D341Med (cell line): Measurements from ENCODE around the gene TTC8.

Experiments used
- DNase-seq: peaks from one replicate; pipeline ENCODE4 v3.0.0; 2012; ENCODE audit warnings: low spot score

The TTC8 gene

DNA sequence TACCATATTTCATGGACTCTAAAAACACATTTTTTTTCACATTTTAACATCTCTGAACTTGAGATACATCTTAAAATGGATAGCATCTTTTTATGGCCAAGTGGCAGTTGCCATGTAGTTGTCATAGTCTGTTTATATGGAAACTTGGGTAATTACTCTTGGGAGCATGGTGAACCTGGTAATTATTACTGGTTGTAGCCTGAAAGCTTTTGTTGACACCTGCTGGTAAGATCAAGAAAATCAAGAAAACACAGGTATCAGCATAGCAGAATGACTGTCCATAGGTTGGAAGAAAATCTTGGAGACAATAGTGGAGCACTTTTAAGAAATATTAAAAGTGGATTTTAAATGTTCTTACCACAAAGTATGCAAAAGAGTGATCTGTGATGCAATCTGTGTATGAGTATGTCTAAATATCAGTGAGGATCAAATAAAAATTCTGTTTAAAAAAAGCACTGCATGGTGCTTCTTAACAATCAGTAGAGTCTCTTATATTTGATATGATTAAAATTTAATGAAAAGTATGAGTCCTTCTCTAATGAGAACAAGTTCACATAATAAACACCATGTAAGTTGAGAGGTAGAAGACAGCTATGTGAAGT, 44.2 kb downstream of the TTC8 start:
- DNase-seq, result peak; percentile 42

DNA sequence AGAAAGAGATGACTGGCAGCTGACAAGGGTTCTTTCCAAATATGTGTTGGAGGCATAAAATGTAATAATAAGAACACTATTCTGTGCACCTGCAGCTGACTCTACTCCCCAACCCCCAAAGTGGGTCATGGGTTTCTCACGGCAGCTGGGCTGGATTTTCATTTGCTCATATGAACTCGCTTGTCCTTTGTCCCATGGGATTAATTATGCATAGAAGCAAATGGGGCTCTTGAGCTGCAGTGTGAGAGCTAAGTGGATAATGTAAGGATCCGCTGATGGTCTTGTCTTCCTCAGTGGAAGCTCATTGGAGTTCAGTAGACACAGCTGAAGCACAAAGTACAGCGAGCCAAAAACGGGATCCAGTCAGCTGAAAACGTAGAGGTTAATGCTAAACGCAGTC, 46.3 kb downstream of the TTC8 start:
- DNase-seq, result peak; percentile 65

DNA sequence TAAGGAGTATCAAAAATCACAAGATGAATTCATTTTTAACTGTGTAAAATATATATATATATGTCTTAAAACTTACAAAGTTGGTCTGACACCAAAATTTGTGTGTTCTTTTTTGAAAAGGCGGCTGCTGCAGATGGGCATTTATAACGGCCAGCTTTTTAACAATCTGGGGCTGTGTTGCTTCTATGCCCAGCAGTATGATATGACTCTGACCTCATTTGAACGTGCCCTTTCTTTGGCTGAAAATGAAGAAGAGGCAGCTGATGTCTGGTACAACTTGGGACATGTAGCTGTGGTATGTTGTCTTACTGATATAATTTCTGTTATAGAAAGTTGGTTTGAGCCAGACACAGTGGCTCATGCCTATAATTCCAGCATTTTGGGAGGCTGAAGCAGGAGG, 47.0 kb downstream of the TTC8 start:
- DNase-seq, result no peak

DNA sequence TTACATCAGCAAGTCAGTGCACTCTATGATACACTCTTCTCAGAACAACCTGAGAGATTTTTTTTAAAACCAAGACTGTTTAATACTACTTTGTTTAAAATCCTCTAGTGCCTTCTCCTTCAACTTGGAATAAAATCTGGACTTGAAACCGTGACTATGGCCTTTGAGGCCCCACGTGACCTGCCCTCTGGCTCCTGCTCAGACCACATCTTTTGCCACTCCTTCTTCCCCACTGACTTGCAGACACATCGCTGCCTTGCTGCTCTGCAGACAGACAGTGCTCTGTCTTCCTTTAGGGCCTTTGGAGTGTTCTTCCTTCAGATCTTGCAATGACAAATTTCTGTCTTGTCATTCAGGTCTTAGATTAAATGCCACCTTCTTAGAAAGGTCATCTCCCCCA, 48.5 kb downstream of the TTC8 start:
- no peak for DNase-seq

DNA sequence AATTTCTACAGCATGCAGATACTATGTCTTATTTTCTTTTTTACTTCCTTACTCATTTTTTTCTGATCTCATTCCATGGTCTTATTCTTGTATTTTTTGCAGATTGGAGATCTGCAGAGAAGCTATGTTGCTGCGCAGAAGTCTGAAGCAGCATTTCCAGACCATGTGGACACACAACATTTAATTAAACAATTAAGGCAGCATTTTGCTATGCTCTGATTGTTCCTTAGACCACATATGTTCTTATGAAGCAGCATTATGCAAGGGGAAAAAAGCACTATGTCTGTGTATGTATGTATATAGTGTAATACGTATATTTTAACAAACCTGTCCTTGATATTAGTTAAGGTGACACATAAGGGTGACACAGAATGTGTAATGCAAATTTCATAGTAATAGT, 52.7 kb downstream of the TTC8 start:
- DNase-seq, result no peak

DNA sequence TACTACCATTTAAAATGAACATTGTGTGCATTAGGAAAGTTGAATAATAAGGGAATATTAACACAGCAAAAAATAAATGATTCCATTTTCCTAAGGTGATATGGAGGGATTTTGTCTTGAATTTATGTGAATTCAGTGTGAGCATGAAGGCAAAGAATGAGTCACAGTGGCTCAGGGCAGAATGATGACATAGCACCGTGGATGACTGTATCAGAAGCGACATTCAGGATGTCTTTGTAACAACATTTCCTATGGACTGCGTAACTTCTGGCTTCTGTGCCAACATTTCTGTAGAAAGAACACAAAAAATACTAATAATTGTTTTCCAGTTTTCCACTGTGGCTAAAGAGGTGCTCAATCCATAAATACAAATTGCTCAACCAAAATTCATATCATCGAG, 54.6 kb downstream of the TTC8 start:
- no peak for DNase-seq

DNA sequence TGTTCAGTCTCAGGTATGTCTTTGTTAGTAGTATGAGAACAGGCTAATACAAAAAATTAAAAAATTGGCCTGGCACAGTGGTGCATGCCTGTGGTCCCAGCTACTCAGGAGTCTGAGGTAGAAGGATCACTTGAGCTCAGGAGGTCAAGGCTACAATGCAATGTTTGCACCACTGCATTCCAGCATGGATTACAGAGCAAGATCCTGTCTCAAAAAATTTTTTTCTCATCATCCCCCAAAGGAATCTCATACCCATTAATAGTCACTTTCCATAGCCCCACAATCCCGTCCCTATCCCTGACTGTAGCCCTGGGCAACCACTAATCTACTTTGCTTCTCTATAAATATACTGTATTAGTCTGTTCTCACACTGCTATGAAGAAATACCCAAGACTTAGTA, 57.8 kb downstream of the TTC8 start:
- no peak for DNase-seq

DNA sequence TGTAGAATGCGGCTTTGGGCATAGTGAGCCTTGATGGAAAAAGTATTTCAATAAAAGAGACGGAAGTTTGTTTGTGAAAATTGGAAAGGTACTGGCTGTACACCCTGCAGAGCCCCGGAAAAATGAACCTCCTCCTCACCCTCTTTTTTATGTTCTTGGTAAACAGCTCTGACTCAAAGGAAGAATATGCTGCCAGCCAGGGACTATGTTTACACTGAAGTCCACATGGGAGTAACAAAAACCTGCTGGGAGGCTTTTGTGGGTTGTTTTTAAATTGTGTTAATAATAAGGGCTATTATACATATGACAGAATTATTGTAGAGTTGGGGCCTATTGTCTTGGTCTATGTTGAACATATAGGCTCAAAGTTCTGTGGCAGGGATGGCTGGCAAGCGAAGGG, 70.7 kb downstream of the TTC8 start:
- no peak for DNase-seq

DNA sequence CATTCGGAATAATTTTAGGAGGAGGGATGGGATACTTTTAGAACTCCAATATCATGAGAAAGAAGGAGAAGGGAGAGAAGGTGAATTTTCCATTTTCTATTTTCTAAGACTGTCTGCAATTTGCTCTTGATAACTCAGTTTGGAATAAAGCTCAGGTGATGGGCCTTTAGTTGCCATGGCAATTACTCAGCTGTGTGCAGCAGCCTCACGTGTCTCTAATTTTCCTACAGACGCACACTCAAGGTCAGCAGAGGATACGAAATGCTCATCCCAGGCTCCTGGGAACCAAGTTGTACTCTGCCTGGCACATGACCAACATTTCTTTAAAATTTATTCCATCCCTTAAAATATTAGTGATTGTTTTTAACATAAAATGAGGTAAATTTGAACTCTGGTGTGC, 76.7 kb downstream of the TTC8 start:
- no peak for DNase-seq

DNA sequence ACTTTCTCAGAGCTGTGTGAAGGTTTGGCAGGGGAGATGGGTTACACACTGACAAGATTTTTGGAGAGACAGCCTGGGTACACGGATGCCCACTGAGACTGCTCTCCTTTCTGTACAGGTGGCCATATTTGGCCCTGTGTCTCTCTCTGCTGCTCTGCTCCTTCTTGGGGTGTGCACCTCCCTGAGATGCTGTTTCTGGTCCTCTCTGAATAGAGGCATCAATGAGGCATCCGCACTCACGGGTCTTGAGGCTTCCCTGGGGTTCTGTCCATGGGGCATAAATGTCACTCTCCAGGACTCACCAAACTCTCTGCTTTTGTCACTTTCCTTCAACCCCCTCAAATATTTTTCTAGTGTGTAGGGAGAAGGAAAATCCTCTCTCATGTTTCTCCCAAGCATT, 77.5 kb downstream of the TTC8 start:
- DNase-seq, result no peak

DNA sequence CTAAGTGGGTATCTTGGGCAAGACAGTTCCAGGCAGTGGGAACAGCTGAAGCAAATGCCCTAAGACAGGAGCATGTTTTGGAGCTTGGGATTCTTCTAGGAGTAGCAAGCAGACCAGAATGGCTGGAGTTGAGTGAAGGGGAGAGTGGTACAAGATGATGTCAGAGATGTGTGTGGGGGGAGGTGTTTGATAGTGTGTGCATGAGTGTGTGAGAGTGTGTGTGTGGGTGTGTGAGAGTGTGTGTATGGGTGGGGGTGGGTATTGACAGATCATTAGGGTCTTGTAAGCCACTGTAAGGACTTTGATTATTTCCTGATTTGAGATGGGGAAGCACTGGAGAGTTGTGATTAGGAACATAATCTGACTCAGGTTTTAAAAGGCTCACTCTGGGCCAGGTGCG, 78.4 kb downstream of the TTC8 start:
- no peak for DNase-seq

DNA sequence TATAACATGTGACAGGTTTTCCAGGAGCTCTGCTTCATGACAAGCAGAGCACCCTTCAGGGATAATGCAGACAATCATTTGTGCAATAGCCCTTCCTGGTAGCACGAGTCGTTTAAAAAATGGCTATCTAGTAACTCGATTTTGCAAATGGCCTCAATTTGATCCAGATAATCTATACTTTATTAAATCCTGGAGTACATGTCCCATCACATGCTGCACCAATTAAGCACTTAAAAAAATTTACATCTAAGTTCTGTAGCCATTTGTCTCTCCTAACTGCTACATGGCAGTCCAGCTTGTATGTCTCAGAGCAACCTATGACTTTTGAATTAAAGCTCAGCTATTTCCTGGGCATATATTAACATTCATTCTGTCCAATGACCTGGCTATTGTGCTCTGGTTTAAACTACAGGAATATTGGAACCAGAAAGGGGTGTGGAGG, 79.8 kb downstream of the TTC8 start:
- DNase-seq, result no peak

DNA sequence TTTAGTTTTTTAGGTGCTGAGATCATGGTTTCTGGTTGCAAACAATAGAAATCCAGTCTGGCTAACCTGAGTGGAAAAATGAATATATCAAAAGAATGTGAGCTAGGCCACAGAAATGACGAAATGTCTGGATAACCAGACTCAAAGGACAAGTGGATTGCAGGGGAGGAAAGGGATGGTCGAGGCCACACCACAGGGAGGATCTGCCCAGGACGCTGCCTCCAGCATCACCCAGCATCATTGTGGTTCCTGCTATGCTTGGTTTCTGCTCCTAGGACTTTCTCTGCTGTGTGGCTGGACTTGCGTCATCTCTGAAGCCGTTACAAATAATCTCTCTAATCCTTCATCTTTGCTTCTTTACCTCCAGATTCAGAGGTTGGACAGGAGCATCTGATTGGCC, 80.4 kb downstream of the TTC8 start:
- DNase-seq, result no peak

DNA sequence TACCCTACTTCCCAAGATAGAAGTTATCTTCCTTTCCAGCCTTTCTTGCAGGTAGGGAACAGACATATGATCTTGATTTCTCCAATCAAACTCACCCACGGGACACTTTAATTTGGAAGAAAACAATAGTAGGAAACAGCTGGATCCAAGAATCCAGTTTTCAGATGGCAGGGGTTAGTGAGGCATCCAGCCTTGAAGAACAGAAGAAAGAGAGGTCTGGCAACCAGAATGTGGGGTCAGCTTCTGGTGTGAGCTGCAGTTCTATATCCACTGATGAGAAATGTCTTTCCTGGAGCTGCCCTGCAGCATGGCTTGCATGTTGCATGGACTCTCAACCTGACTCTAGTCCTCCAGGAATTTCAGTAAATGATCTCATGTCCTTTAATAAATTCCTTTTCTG, 83.8 kb downstream of the TTC8 start:
- no peak for DNase-seq

DNA sequence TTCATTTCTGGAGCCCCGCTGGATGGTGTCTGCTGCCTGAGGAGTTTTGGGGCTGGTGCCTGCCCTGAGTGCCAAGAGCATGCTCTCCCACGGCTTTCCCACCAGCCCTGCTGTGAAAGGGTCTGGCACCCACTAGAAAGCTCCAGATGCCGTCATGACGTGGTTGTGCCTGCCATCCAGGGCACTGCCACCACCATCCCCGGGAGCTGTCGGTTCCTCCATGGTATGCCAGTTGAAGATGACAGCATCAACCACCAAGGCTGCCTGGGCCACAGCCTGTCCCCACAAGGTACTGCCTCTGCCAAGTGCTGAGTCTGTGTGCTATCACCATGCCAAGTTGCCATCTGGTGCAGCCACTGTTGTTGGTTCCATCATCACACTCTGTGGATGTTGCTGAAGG, 85.9 kb downstream of the TTC8 start:
- no peak for DNase-seq

DNA sequence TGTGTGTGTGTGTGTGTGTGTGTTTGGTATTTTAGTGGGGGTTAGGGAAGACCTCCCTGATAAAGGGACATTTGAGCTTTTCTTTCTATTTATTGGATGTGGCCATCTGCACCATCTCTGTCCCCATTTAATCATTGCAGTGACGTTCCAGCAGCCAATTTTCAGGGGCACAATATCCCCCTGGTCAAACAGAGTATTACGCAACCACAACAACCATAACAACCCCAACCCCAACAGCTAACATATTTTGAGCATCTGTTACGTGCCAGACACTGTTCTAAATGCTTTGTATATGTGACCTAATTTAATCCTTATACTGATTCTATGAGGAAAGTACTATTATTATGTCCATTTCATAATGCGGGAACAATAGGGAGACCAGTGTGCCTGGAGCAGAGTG, 87.4 kb downstream of the TTC8 start:
- DNase-seq, result no peak

DNA sequence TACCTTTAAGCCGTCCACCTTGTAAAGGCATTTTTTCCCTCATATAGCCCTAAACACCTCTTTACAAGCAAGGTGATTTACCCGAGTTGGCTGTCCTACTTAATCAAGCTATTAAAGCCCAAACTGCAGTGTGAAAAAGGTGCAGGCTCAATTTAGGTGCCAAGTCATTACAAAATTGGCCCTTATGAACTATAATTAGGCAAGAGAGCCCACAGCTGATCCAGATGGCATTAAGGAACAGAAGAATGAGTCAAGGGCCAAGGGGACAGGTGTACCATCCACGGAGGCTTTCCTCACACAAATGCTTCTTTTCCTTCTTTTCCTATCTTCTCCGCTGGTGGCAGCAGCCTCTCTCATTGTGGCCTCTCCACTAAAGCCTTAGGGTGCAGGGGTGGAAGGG, 90.5 kb downstream of the TTC8 start:
- DNase-seq, result no peak

DNA sequence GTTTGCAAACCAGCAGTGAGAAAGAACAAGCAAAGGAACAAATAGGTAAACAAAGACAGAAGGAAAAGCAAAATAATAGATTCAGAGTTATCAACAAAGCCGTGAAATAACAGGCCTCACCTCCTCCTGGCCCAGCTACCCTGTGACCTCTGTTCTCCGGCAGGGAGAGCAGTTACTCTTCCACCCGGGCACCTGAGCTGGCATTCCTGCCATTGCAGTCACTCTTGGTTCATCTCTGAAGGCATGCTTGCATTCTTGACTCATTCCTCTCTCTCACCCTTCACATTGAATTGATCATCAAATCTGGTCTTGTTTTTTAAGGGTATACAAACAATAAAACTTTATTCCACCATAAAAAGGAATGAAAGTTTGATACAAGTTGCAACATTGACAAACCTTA, 95.1 kb downstream of the TTC8 start:
- no peak for DNase-seq
